ENCODE measurements around the gene PRPH.

PRPH gene

GRCh38 chr12:49347311-49348193, 52.6 kb downstream of the PRPH start:
- DNase-seq = peak; percentile 38 to 86 (median 74)
